ENCODE data around the gene EME2.
"Not testable (repeated sequence)": the region's sequence is repeated elsewhere in the genome, so short reads cannot be mapped to it uniquely, and the experiment has no call there.

Gene EME2, protein sequence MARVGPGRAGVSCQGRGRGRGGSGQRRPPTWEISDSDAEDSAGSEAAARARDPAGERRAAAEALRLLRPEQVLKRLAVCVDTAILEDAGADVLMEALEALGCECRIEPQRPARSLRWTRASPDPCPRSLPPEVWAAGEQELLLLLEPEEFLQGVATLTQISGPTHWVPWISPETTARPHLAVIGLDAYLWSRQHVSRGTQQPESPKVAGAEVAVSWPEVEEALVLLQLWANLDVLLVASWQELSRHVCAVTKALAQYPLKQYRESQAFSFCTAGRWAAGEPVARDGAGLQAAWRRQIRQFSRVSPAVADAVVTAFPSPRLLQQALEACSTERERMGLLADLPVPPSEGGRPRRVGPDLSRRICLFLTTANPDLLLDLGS

DNA sequence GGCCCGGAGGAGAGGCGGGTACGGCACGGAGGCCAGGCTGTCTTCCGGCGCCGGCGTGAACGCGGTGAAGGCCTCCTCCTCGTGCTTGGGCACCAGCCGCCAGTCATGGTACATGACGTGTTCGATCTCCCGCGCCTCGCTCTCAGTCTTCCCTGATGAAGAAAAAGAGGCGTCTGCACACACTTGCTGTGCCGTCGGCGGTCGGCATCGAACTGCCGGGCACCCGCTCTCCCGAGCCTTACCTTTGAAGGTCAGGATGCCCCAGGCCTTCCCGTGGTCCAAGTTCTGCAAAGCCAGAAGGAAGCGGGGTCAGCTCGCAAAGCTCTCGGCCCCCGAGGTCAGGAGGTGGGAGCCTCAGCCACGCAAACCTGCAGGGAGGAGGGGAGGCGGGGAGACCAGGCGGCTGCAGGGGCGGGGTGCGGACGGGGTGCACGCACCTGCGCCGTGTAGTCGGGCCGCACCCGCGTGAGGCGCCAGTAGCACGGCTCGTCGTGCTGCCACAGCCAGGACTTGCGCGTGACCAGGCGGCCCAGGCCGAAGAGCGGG, at the start of gene EME2:
Gene EME2 (plus strand): TSS at position 449 of the 546 bp plus-strand sequence. CDS start 418 bp downstream, outside the sequence.
- no peak for DNase-seq (ENCODE audit: low spot score)

DNA sequence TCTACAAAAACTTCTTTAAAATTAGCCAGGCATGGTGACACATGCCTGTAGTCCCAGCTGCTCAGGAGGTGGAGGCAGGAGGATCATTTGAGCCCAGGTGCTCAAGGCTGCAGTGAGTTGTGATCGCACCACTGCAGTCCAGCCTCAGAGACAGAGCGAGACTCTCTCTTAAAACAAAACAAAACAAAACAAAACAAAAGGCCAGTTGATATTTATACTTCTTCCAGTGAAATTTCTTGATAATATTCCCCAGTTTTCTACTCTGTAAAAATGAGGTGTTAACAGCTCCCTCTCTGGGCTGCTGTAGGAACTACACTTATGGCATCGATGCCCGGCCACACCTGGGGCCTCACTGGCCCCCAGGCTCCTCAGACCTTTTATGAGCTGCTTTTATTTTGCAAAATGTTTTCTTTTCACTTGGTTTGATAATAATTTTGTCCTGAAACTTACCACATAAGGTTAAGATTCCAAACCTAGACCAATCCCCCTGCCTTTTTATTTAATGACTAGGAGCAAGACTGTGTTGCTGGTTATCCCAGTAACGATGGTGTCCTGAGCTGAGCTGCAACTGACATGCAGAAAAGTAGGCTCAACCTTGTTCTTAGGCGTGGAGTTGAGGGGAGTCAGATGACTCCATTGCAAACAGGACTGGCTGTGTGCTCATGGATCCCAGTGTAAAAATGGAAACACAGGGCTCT, 49.0 kb upstream of the EME2 start:
- peak; percentile 74 for DNase-seq (ENCODE audit: low spot score)

DNA sequence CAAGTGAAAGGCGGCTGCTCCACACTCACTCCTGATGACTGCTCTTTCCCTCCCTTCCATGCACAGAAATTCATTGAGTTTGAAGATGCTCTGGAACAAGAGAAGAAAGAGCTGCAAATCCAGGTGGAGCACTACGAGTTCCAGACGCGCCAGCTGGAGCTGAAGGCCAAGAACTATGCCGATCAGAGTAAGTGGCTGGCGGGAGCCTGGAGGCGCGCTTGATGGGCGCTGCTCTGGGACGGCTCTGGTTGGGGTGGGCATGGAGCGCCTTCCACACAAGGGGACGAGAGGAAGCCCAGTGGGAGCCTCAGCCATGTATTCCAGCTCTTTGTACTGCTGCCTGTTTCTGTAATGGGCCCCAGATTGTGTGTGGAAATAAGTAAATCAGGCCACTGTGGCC, 48.1 kb upstream of the EME2 start:
- DNase-seq (ENCODE audit: low spot score), result no peak

DNA sequence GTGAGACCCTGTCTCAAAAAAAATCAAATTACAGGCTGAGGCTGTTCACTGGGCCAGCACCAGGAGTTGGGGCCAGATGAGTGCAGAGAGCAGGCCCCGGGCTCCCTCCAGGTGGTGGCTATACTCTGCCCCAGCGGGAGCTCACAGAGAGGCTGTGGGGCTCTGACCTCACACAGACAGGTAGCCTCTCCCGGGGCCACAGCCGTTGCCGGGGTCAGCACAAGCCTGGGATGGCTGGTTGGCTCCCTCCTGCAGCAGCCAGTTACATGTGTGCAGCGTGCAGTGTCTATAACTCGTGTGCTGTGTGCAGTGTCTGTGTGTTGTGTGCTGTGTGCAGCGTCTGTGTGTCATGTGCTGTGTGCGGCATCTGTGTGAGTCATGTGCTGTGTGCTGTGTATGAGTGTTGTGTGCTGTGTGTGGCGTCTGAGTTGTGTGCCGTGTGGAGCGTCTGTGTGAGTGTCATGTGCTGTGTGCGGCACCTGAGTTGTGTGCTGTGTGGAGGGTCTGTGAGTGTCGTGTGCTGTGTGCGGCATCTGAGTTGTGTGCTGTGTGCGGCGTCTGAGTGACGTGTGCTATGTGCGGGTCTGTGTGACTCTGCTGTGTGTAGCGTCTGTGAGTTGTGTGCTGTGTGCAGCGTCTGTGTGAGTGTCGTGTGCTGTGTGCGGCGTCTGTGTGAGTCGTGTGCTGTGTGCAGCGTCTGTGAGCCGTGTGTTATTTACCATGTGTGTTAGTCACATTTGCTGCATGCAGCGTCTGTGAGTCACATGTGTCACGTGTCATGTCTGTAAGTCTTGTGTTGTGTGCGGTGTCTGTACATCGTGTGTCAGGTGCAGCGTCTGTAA, 45.7 kb upstream of the EME2 start:
- DNase-seq (ENCODE audit: low spot score), result no peak

DNA sequence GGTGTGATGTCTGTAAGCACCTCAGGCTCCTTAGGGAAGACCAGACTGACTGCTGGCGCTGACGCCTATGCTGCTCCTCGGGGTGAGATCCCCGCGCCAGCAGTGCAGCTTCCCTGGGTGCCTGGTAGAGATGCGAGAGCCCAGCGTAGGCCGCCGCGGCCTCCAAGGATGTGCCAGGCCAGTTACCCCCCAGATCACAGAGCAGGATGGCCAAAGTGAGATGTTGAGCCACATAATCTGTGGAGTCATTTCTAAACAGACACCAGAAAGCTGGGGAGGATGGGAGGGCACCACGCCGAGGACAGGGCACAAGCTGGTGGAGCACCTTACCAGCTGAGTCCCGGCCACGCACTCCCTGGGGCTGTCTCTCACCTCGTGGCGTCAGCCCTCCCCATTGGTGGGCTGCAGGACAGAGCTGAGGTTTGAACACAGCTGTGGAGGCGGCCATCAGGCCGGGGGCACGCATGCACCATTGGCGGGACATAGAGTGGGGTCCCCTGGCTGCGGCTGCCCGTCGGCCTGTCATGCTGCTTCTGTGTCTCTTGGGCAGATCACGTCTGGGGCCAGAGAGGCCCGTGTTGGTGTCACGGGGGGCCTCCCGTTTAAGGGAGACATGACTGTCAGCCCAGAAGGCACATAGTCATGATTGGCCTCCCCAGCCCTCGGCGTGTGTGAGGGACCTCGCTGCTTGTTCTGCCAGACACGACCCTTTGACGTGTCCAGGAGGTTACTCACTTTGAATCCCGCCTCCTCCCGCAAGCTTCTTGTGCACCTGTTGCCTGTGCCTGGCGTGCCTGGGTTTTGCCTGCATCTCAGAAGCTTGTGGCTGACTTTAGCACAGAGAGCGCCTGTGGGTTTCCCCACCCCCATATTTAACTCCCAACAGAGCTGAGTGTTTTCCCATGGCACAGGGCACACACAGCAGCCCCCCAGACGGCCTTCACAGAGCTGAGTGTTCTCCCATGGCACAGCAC, 44.7 kb upstream of the EME2 start:
- DNase-seq (ENCODE audit: low spot score), result no peak

DNA sequence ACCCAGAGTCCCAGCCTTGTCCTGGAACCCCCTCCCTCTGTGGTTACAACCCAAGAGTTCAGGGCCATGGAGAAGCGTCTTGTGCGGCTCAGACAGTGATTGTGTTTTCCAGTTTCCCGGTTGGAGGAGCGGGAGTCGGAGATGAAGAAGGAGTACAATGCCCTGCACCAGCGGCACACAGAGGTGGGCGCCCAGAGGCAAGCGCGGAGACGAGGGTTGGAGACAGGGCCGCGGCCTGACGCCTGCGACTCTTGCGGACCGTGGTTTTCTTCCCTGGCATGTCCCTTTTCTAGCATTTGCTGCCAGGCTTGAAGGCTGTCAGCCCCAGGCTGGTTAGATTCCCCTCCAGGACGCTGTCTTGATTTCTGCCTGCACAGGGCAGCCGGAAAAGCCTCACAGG, 43.6 kb upstream of the EME2 start:
- no peak for DNase-seq (ENCODE audit: low spot score)

DNA sequence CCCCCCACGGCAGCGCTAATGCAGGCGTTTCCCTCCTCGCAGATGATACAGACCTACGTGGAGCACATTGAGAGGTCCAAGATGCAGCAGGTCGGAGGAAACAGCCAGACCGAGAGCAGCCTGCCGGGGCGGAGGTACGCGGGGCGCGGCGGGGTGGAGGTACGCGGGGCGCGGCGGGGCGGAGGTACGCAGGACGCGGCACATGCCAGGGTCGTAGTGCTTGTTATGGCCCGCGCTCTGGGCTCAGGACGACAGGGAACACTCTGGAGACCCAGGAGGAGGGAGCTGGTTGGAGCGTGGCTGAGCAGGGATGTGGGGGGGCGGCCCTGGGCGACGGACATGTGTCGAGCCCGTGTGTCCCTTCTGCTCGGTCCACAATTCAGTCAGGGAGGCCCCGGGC, 43.2 kb upstream of the EME2 start:
- no peak for DNase-seq (ENCODE audit: low spot score)

DNA sequence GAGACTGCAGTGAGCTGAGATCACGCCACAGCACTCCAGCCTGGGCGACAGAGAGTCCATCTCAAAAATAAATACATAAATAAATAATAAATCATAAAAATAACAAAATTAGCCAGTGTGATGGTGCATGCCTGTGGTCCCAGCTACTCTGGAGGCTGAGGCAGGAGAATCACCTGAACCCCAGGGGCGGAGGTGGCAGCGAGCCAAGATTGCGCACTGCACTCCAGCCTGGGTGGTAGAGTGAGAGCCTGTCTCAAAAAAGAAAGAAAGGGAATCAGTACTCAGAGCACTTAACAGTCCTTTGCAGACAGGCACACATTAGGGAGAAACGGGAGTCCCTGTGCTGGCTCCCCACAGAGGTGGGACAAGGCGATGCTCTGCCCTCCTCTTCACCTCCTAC, 41.5 kb upstream of the EME2 start:
- DNase-seq (ENCODE audit: low spot score), result no peak

DNA sequence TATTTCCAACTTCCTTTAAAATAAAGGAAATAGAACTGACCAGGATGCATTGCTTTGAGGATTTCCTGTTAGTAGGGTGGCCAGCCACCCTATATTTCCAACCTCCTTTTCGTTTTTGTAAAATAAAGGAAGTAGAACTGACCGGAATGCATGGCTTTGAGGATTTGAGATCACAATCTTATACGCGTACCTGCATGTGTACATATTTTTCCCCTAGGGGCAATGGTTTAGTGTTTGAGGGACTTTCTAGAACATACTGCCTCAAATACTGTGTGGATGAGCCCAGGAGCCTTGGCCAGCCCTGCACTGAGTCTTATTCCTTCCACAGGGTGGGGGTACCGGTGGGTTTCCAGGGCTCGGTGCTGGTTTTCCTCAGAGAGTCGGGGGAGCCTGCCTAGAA, 41.0 kb upstream of the EME2 start:
- DNase-seq (ENCODE audit: low spot score), result no peak

DNA sequence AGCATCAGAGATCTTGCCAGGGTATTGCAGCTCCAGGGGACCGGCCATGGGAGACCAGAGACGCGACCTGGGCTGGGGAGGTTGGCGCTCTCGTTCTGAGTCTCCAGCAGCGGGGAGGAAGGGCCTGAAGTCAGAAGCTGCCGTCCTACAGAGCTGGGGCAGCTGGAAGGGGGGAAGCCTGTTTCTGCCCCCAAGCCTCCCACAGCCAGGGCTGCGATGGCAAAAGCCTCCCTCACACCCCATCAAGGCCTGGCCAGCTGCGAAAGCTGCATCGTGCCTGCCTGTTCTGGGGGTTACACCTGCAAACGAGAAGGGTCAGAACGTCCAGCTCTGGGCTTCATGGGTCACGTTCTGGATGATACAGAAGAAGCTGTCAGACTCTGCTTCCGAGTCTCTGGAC, 40.5 kb upstream of the EME2 start:
- DNase-seq (ENCODE audit: low spot score), result no peak

DNA sequence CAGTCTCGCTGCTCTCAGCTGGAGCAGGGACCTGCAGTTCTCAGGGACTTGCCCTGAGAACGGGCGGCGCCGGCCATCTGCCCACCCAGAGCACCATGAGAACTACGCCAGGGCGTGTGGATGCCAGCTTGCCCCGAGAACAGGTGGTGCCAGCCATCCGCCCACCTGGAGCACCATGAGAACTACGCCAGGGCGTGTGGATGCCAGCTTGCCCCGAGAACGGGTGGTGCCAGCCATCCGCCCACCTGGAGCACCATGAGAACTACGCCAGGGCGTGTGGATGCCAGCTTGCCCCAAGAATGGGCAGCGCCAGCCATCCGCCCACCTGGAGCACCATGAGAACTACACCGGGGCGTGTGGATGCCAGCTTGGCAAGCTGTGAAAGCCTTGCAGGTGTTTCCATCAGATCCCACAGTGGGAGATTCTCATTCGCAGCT, 40.0 kb upstream of the EME2 start:
- not testable (repeated sequence) for DNase-seq (ENCODE audit: low spot score)

DNA sequence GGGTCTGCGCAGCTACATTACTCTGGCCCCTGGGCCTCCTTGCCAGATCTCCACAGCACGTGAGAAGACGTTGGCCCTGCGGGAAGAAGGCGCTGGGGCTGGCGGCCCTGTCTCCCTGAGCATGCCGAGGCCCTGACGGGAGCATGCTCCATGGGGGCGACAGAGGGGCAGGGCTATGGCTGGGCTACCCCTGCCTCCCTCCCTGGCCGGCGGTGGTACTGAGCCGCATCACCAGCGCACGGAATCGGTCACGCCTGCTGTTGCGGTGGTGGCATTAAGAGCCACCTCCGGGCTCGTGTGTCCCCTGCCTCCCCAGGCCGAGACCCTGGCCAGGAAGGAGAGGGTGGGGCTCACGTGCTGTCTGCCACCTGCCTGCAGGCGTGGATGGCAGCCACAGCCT, 38.5 kb upstream of the EME2 start:
- no peak for DNase-seq (ENCODE audit: low spot score)

DNA sequence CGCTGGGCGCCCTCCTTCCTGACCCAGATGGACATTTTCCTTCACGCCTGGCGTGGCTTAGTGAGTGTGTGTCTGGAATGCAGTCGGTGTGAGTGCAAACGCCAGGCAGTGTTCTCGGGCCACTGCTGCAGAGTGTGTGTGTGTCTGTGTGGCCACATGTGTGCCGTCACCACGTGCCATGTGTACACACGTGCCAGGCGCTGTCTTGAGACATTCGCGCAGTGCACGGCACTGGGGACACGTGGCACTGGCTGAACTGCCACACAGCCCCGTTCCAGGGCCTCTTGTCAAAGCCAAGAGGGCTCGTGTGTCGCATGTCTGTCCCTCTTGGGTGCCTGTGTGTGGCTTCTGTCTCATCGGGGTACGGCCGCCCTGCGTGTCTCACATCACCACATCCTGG, 37.8 kb upstream of the EME2 start:
- no peak for DNase-seq (ENCODE audit: low spot score)

DNA sequence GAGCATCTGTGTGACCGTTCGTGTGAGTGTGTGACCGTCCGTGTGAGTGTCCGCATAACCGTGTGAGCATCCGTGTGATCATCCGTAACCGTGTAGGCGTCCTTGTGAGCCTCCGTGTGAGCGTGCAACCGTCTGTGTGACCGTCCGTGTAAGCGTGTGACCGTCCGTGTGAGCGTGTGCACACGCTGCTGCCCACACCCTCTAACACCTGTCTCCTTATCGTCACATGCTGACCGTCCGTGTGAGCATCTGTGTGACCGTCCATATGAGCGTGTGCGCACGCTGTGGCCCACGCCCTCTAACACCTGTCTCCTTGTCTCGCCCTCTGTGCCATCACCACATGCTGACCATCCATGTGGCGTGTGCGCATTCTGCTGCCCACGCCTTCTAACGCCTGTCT, 32.4 kb upstream of the EME2 start:
- DNase-seq (ENCODE audit: low spot score), result no peak

DNA sequence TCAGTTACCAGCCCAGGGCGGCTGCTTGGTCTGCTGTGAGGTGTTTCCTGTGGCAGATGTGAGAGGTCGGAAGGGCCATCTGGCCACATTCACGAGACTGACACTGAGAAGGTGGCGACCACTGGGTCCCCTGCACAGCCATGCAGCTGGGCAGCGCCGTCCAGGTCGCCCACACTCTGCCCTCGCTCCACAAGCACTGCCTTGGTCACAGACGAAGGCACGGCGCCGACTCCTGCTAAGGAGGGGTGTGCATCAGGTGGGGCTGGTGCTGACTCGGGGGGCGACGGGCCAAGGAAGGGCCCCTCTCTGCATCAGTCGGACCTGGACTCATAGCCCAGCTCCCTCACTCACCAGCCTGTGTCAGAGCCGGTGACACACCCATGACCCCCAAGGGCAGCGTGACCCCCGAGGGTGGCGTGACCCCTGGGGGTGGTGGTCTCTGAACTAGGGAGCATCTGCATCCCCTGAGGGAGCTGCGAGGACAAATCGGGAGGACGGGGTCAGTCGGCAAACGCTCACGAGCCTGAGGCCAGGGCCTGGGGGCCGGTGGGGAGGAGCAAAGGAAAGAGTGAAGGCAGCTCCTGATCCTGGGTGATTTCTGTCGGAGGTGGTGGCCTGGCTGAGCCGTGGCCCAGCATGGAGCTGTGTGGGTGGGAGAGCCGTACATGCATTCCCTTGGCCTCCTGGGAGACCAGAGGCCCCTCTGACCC, 31.7 kb upstream of the EME2 start:
- no peak for DNase-seq (ENCODE audit: low spot score)

DNA sequence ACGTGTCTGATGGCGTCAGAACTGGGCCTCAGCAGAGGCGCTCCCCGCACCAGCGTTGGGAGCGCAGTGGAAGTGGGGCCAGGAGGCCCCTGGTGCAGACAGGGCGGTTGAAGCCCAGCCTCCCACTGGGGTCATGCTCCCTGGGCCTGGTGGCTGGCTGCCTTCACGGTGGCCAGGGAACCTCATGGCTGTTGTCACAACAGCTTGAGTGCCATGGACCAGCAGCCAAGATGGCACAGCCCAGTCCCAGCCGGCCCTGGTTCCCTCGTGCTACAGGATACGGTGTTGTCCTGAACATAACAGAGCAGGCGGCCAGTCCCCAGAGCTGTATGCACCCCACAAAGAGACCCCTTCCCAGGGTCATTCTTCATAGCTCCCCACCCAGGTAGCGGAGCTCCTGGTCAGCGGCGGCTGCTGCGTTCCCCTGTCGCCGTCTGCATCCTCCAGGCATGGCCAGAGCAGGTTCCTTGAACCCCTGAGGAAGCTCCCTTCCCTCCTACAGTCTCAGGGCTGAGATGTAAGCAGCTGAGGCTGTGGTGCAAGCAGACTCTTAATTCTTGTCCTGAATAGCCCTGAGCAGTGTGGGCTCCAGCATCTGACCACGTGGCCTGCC, 31.0 kb upstream of the EME2 start:
- DNase-seq (ENCODE audit: low spot score), result no peak

DNA sequence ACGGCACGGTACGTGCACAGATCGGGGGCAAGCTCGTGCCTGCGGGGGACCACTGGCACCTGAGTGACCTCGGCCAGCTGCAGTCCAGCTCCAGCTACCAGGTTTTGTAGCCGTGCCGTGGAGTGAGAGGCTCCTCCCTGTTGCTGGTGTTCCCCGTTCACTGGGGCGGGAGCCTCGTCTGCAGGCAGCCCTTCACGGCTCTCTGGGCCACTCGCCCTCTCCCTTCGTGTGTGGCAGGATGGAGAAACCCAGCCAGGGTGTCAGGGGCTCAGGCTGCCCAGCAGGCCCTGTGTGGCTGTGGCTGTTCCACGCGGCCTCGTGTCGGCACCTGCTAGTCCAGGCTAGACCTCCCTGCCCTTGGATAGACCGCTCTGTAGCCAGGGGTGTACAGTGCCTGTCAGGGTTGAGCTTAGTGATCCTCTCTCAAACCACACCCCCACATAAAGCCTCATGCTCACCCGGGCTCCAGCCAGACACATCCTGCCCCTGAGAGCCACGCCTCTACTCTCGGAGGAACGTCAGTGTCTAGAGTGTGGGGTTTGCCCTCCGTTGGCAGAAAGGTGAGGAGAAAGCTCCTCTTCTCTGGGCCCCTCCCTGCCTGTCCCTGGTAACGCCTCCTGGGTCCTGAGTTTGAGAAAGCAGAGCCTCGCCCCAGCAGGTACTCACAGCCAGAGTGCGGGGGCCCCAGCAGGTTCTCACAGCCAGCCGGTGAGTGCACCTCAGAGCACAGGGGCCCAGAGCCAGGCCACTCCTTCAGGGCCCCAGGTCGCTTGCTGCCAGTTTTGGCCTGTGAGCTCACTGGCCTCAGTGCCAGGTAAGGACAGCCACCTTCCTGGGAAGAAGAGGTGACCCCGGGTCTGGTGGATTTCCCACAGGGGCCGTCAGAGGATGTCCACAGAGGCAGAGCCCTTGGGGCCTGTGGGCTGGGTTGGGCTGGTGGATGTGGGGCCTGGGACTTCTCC, 29.0 kb upstream of the EME2 start:
- DNase-seq (ENCODE audit: low spot score), result no peak

DNA sequence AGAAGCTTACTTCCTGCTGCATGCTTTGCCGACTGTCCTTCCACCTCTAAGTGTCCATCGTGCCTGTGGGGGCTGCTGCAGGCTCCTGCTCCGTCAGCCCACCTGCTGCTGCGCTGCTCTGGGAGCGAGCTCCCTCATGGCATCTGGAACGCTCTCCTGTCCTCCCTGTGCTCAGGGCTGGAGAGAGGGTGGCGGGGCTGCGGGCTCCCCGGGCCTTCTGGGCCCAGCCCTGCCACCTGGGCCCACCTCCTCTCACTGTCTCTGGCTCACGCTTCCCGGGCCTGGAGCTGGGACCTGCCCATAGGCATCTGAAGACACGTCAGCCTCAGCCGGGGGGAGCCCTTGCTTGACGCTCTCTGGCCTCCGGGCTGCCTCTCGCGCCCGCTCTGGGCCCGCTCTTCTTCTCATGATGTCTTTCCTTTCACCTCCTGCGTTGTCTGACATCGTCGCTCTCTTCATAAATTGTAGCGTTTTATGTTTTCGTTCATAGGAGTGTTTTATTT, 28.2 kb upstream of the EME2 start:
- no peak for DNase-seq (ENCODE audit: low spot score)
